Activated T-cell treated with anti-CD3 and anti-CD28 coated beads for 4 hours (primary cell): Measurements from ENCODE around the gene PDIA5.

Source experiments
- DNase-seq: peaks from one replicate; pipeline ENCODE4 v3.0.0-alpha.2; 2020

Gene PDIA5

DNA sequence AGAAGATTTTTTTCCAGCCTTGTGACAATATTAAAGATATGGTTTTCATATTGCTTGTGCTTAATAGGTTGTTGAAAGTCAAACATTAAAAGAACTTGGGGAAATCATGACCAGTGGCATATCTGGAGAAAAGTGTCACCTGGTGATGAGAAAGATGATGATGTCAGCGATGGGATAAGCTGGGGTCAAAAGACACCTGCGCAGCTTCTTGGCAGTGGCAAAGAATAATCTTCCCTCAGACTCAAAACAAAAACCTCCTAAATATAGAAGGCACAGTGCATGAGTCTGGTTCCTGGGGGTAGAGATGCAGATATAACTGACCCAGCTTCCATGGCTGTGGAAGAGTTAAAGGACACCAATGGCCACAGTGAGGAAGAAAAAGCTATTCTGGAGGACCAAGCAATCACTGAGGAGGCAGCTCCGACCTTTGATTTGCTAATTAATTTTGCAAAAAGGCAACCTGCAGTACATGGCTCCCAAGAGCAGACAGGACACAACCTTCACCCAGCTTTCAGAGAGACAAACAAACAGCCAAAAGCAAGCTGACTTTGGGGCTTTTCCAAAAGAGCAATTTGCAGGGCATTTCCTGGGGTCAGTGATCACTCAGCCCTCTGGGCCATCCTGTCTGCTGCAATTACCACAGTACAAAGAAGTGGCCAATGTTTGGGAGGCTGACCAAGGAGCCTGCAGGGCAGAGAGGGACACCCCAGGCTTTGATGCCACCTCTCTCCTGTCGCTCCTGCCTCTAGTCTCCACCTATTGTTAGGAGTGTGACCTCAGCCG is 21.7 kb upstream of the PDIA5 start:
- DNase-seq = no peak

GRCh38 chr3:123046262-123047061 is 20.4 kb upstream of the PDIA5 start:
- DNase-seq = no peak

DNA sequence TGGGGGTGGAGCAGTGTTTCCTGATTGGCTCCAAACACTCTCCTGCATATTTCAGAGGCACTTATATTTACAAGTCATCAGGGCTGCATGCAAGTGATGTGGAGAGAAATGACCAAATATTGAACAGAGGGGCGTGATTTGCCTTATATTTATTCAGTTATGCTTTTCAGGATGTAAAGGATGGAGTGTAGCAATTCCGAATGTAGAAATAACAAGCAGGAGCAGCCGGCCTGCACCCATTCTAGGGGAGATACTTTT is 19.8 kb upstream of the PDIA5 start:
- DNase-seq = no peak

GRCh38 chr3:123048480-123049237 is 18.2 kb upstream of the PDIA5 start:
- DNase-seq = no peak

DNA sequence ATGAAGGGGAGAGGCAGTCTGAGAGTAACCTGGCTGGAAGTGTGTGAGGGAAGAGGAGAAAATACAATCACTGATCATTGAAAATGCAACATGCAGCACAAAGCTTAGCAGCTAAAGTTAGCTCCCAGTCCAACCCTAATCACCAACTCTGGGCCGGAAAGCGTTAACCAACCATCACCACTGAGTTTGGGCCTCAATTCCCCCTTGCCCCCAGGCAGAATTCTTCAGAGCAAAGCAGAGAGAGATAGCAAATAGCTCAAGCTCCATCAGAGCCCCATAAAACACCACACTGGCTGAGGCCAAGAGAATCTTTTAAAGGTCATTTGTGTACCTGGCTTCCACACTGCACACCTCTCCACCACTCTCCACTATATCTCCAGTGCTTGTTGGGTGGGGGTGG is 16.2 kb upstream of the PDIA5 start:
- DNase-seq = no peak

DNA sequence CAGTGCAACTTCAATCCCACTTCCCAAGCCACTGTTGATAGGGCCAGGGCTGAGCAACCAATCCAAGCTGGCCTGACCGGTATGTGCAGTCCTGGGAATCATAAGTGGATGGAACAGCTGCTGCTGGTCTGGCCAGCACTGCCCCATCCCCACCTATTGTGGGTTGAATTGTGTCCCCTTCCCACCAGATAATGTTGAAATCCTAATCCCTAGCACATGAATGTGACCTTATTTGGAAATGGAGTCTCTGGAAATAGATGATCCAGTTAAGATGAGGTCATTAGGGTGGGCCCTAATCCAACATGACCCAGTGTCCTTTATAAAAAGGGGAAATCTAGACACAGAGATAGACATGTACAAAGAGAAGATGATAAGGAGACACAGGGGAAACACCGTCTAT is 13.7 kb upstream of the PDIA5 start:
- no peak for DNase-seq

GRCh38 chr3:123054109-123054778 is 12.6 kb upstream of the PDIA5 start:
- no peak for DNase-seq

DNA sequence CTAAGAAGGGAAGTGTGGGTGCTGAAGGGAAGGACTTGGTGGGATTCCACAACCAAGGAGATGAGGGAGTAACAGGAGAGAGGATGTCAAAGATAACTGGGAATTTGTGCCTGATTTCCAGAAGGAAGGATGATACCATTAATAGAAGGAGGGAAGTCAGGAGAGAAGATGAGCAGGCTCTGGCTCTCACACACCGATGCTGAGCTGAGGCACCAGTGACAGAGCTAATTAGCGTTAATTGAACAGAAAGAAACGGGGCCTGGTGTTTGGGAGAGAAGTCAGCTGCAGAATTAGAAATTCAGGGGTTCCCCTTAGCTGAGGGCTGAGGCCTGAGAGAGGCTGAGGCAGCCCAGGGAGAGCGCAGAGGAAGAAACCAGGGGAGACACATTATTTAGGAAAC is 11.9 kb upstream of the PDIA5 start:
- no peak for DNase-seq

DNA sequence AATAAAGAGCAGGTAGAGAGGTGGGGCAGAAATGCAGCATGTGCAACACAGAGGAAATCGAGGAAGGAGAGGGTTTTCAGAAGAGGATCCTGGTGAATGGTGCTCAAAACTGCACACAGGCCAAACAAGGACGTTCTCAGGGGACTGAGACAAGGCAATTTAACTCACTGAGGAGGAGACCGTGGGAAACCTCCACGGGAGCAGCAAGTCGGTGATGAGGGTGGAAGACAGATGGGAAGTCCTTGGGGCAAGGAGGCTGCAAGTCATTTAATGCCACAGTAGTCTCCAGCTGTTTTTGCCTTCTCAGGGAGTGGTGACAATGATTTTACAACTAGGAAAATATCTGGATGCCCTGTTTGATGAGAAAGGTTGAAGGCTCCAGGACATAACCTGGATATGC is 11.5 kb upstream of the PDIA5 start:
- DNase-seq = no peak

DNA sequence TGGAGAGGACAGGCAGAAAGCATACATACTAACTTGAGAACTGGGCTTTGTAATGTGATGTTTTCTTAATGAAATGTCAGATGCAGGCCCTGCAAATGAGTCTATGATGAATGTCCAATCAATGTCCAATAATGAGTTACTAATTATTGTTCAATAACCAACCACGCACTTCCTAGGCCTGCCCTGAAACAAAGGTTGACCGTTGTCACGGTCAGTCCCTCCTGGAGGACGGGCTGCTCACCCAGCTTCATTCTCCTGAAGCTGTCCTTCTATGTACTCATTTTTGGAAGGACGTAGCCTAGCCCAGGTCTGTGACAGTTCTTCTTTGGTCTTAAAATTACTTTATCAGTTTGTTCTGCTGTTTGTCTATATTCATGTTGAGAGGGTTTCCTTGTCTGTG is 8.3 kb upstream of the PDIA5 start:
- DNase-seq = no peak

DNA sequence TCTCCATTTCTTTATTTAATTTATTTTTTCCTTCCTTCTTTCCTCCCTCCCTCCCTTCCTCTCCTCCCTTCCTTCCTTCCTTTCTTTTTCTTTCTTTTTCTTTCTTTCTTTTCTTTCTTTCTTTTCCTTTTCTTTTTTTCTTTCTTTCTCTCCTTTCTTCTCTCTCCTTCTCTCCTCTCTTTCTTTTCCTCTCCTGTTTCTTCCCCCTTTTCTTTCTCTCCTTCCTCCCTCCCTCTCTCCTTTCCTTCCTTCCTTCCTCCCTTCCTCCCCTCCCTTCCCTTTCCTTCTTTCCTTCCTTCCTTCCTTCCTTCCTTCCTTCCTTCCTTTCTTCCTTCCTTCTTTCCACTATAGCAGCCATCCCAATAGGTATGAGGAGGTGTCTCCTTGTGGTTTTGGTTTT is 6.8 kb upstream of the PDIA5 start:
- no peak for DNase-seq

DNA sequence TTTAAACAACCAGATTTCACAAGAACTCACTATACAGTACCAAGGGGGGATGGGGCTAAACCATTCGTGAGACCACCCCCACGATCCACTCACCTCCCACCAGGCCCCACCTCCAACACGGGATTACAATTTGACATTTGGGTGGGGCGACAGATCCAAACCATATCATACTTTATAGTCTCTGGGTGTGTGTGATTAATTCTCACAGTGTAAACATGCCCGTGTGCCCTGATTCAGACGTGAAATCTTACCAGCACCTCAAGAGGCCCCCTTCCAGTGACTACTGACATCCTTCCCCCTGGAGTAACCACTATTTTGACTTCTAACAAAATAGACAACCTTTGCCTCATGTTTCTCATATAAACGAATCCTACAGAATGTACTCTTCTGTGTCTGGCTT is 5.0 kb upstream of the PDIA5 start:
- no peak for DNase-seq

DNA sequence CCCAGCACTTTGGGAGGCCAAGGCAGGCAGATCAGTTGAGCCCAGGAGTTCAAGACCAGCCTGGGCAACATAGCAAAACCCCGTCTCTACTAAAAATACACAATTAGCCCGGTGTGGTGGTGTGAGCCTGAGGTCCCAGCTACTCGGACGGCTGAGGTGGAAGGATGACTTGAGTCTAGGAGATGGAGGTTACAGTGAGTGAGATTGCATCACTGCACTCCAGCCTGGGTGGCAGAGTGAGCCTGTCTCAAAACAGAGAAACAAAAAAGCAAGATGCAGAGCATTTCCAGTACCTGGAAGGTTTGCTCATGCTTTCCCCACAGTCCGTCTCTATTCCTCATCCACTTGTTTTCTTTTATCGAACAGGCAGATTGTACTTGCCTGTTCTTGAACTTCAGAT is 3.8 kb upstream of the PDIA5 start:
- DNase-seq = no peak

- DNase-seq = no peak
Observed at GRCh38 chr3:123064506-123064905, 2.3 kb upstream of the PDIA5 start.

- DNase-seq = no peak
Observed at GRCh38 chr3:123064914-123065313, 1.9 kb upstream of the PDIA5 start.

GRCh38 chr3:123066599-123066895 is 278 bp upstream of the PDIA5 start:
- DNase-seq = no peak

- no peak for DNase-seq
Observed at GRCh38 chr3:123067689-123068600, 1.1 kb downstream of the PDIA5 start.

GRCh38 chr3:123068601-123069381 is 2.0 kb downstream of the PDIA5 start:
- DNase-seq = no peak

DNA sequence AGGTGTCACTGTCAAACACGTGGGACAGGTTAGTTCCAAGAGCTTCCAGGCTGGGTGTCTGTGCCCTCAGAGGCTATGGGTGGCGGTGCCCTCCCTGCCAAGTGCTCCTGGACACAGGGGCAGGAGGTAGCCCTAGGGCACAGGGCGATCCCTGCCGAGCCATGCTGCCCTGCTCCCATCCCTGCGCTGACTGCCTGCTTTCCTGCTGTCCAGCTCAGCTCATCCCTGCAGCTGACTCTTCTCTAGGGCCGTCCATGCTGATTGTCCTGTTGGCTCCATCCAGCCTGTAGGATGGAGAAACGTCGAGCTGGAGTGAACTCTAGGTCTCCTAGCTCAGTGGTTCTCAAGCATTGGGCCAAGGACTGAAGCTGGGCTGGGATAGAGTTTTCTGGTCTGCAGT is 3.7 kb downstream of the PDIA5 start:
- DNase-seq = no peak

- no peak for DNase-seq
Observed at GRCh38 chr3:123071146-123071545, 4.3 kb downstream of the PDIA5 start.

DNA sequence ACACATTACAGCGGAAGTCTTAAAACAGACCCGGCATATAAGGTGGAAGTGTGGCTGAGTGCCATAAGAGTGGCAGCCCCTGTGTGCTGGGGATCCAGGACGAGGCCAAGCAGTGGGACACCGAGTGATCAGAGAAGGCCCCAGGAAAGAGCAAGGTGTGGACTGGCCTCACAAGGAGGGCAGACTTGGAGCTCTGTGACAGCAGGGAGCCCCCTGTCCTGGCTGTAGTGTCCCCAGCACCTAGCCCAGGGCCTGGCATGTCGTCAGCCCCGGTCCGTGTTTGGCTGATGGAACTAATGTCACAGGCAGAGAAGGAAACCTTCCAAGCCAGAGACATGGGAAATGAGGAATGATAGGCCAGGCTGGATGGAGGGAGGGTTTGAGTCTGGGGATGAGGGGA is 4.8 kb downstream of the PDIA5 start:
- no peak for DNase-seq

DNA sequence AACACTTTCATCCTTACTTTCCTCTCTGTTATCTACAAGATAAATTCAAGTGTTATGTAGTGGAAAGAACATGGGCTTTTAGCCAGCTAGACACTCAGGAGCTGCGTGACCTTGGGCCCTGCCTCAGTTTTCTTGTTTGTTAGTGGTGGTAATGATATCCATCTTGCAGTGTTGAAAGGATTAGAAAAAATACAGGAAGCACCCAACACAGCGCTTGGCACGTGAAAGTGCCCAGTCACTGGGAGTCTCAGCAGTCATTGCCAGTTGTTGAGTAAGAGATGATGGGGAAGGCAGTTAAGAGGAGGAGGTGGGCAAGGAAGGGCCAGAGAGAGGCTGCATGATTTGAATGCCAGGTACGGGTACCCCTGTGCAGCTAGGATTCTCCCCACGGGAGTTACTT is 5.3 kb downstream of the PDIA5 start:
- DNase-seq = no peak
